Measurements from ENCODE around the gene BTBD9.

DNA sequence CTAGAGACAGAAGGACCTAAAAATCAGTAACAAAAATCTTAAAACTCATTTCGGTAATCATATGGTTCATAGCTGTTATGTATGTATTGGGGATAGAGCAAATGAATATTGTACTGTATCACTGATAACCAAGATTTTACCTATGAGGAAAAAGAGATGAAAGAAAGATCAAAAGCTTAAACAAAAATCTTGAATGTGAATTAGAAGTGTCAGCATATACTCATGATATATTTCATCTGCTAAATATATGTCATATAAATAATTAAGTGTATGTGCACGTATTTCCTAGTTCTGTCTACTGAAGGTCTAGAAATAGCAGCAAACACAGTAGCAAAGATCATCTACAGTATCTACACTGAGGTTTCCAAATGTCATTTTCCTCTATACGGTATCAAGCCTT lies 299.8 kb downstream of the BTBD9 start:
- TF ChIP-seq, protein P1, sequence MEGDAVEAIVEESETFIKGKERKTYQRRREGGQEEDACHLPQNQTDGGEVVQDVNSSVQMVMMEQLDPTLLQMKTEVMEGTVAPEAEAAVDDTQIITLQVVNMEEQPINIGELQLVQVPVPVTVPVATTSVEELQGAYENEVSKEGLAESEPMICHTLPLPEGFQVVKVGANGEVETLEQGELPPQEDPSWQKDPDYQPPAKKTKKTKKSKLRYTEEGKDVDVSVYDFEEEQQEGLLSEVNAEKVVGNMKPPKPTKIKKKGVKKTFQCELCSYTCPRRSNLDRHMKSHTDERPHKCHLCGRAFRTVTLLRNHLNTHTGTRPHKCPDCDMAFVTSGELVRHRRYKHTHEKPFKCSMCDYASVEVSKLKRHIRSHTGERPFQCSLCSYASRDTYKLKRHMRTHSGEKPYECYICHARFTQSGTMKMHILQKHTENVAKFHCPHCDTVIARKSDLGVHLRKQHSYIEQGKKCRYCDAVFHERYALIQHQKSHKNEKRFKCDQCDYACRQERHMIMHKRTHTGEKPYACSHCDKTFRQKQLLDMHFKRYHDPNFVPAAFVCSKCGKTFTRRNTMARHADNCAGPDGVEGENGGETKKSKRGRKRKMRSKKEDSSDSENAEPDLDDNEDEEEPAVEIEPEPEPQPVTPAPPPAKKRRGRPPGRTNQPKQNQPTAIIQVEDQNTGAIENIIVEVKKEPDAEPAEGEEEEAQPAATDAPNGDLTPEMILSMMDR (IDR thresholded peaks at IDR 0.05) = no peak
- no peak for TF ChIP-seq POLR2A (IDR thresholded peaks at IDR 0.05)
